A549 (cell line): ENCODE measurements around the gene CMTM5. TPM values are rescaled to one million over a fixed set of nuclear protein-coding genes. Genes with fewer than 3 reads are reported as not detected.

Experiments used
- ATAC-seq, 2 experiments: fragments of 200-7000 bp in 1 of 2; fragments of >200 bp in 1 of 2; cut with Nextera tagmentation in 1 of 2; cut with Tn5 transposase in 1 of 2; 3 replicates each; pipeline versions ENCODE4 v1.8.0 to v1.9.1; 2018 to 2020; ENCODE audit warnings: mild to moderate bottlenecking in 1 of 2, moderate library complexity in 1 of 2
- CTCF ChIA-PET: fragments of 300-600 bp; sonication (Branson Sonifier 250); formaldehyde crosslinking; extraction: SDS; loops from one replicate; lab custom pipeline; 2021; ENCODE audit warnings: antibody characterized with exemption, inconsistent platforms; lab: Yijun Ruan, JAX
- POLR2A ChIA-PET: fragments of 350-600 bp; formaldehyde crosslinking; extraction: SDS; loops from one replicate; lab custom pipeline; 2021; ENCODE audit warnings: antibody characterized with exemption, inconsistent platforms; lab: Yijun Ruan, JAX
- DNase-seq, 2 experiments: peaks; one replicate each; pipeline versions ENCODE4 v3.0.0 to v3.0.0-alpha.2; 2011 to 2016; ENCODE audit warnings: low read depth in 1 of 2, low spot score in 1 of 2
- FAIRE-seq: peaks from 2 replicates; lab custom pipeline; 2011; peaks lifted over from hg19 to GRCh38; lab: Jason Lieb, UNC
- H3K27ac ChIP-seq, 2 experiments: fragments of >200 bp; sonication (Bioruptor Twin); formaldehyde crosslinking; 3 replicates each; pipeline ENCODE4 v1.5.1; 2016 to 2017
- H3K4me1 ChIP-seq: fragments of >200 bp; sonication (Bioruptor Twin); formaldehyde crosslinking; 3 replicates; pipeline ENCODE4 v1.6.1; 2016
- H3K4me2 ChIP-seq: fragments of >200 bp; sonication (Bioruptor Twin); formaldehyde crosslinking; 3 replicates; pipeline ENCODE4 v1.6.1; 2016
- H3K4me3 ChIP-seq: fragments of >200 bp; sonication (Bioruptor Twin); formaldehyde crosslinking; 3 replicates; pipeline ENCODE4 v1.5.1; 2016
- H3K9me3 ChIP-seq: fragments of >200 bp; sonication (Bioruptor Twin); formaldehyde crosslinking; 3 replicates; pipeline ENCODE4 v1.6.1; 2016
- BHLHE40 ChIP-seq: IDR thresholded peaks from 2 replicates; pipeline ENCODE4 v1.6.1; 2012; ENCODE audit warnings: low read depth, low read length, inconsistent platforms
- CBX8 ChIP-seq: fragments of 200-600 bp; sonication (generic); IDR thresholded peaks from 2 replicates; pipeline ENCODE4 v1.6.1; 2016
- CEBPB ChIP-seq, 2 experiments: fragments of >200 bp in 1 of 2; sonication (Bioruptor Twin) in 1 of 2; formaldehyde crosslinking in 1 of 2; IDR thresholded peaks; 2 replicates each; pipeline ENCODE4 v1.6.1; 2012 to 2016
- EHMT2 ChIP-seq: fragments of 200-600 bp; sonication (generic); IDR thresholded peaks from 2 replicates; pipeline ENCODE4 v1.6.1; 2016; ENCODE audit warnings: antibody characterized with exemption, low read depth, mild to moderate bottlenecking, moderate library complexity
- EP300 ChIP-seq, 2 experiments: fragments of >200 bp; sonication (Bioruptor Twin); formaldehyde crosslinking; IDR thresholded peaks; 2 replicates in 1 of 2; 3 replicates in 1 of 2; pipeline ENCODE4 v1.6.1; 2016 to 2017
- HDAC2 ChIP-seq: fragments of 200-600 bp; sonication (generic); IDR thresholded peaks from 2 replicates; pipeline ENCODE4 v1.6.1; 2016
- HEYL ChIP-seq: fragments of 250-450 bp; sonication (Bioruptor Pico); IDR thresholded peaks from 2 replicates; pipeline ENCODE4 v1.8.0; 2021; ENCODE audit warnings: mild to moderate bottlenecking, moderate library complexity
- HOXB5 ChIP-seq: fragments of 250-450 bp; sonication (Bioruptor Pico); IDR thresholded peaks from 2 replicates; pipeline ENCODE4 v1.5.0; 2020; ENCODE audit warnings: mild to moderate bottlenecking, moderate library complexity
- KDM1A ChIP-seq: fragments of 200-600 bp; sonication (generic); IDR thresholded peaks from 2 replicates; pipeline ENCODE4 v1.6.1; 2016; ENCODE audit warnings: low read depth, mild to moderate bottlenecking
- NR3C1 ChIP-seq: fragments of >200 bp; sonication (Bioruptor Twin); formaldehyde crosslinking; IDR thresholded peaks from 3 replicates; pipeline ENCODE4 v1.6.1; 2017
- POLR2AphosphoS2 ChIP-seq: conservative IDR thresholded peaks from 2 replicates; pipeline ENCODE4 v1.6.1; 2012; ENCODE audit warnings: low read length, improper control_type of control experiment, inconsistent platforms
- RAD21 ChIP-seq, 2 experiments: fragments of >200 bp in 1 of 2; sonication (Bioruptor Twin) in 1 of 2; formaldehyde crosslinking in 1 of 2; IDR thresholded peaks in 1 of 2; conservative IDR thresholded peaks in 1 of 2; 2 replicates in 1 of 2; 3 replicates in 1 of 2; pipeline ENCODE4 v1.6.1; 2012 to 2018; ENCODE audit warnings: inconsistent platforms in 1 of 2
- RCOR1 ChIP-seq: fragments of 150-350 bp; IDR thresholded peaks from 2 replicates; pipeline ENCODE4 v1.6.1; 2014; ENCODE audit warnings: antibody characterized with exemption, low read length, low read depth
- RFX5 ChIP-seq: fragments of 450-650 bp; IDR thresholded peaks from 2 replicates; pipeline ENCODE4 v1.7.1; 2014; ENCODE audit warnings: antibody characterized with exemption, mild to moderate bottlenecking, moderate library complexity
- RNF2 ChIP-seq: fragments of 200-600 bp; sonication (generic); IDR thresholded peaks from 2 replicates; pipeline ENCODE4 v1.6.1; 2016; ENCODE audit warnings: low read depth, mild to moderate bottlenecking, antibody characterized with exemption, moderate library complexity, borderline replicate concordance
- ZC3H11A ChIP-seq: fragments of 450-650 bp; IDR thresholded peaks from 2 replicates; pipeline ENCODE4 v1.6.1; 2014; ENCODE audit warnings: antibody characterized with exemption, mild to moderate bottlenecking
- ZFP36 ChIP-seq: fragments of 450-650 bp; IDR thresholded peaks from 2 replicates; pipeline ENCODE4 v1.6.1; 2014; ENCODE audit warnings: borderline replicate concordance; ENCODE audit not compliant: partially characterized antibody
- ZNF302 ChIP-seq: fragments of 250-450 bp; sonication (Bioruptor Pico); IDR thresholded peaks from 2 replicates; pipeline ENCODE4 v1.9.0; 2021; ENCODE audit warnings: inconsistent platforms, mild to moderate bottlenecking, moderate library complexity
- WGBS: methylation state at CpG from one replicate; pipeline ENCODE4 v1.1.6; 2017; ENCODE audit errors: missing lambda C conversion rate; 5-methylcytosine and 5-hydroxymethylcytosine counted together
- polyA plus RNA-seq, 4 experiments: library from polyadenylated mRNA; depleted of rRNA in 3 of 4; stranded (reverse); fragments of >200 nt; fragmentation: RNase III in 1 of 4; extraction: RNeasy Plus Mini Kit Qiagen cat#74134 plus additional on column Dnase treatment in 1 of 4; gene quantifications; 2 replicates in 3 of 4; 3 replicates in 1 of 4; pipeline ENCODE4 v1.2.3, GENCODE V29; 2011 to 2017
- TF ChIP-seq, protein P1 (sequence below): fragments of >200 bp; sonication (Bioruptor Twin); formaldehyde crosslinking; IDR thresholded peaks from 3 replicates; pipeline ENCODE4 v1.5.1; 2016
- TF ChIP-seq, protein P2 (sequence below): IDR thresholded peaks from 2 replicates; pipeline ENCODE4 v1.6.1; 2012; ENCODE audit warnings: low read depth, borderline replicate concordance
- TF ChIP-seq, protein P3 (sequence below): fragments of 250-450 bp; sonication (Bioruptor Pico); IDR thresholded peaks from 2 replicates; pipeline ENCODE4 v1.5.0; 2020; ENCODE audit warnings: low read depth, mild to moderate bottlenecking, moderate library complexity

The CMTM5 gene
- polyA plus RNA-seq, 2 of the 4 experiments (the other 2 are of a cell fraction), result not detected

DNA sequence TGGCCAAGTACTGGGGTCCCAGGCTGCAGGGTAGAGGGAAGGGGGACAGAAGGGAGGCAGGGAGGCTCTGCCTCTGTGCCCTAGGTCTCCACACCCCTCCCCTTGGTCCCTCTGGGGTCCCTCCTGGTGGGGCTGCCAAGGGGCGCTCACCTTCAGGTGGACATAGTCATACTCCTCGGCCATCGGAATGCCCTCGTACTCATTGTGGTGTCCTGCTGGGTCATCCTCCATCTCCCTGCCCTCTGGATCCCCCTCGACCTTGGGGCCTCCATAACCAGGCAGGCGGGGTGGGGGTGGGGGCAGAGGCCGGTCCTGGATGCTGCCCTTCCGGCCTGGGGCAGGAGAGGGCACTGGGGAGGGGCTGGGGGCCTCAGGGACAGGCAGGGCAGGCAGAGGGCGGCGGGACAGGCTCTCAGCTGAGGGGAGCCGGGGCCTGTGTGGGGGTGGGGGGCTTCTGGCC lies 17.6 kb upstream of the CMTM5 start (continued):
- TF ChIP-seq, protein P1, sequence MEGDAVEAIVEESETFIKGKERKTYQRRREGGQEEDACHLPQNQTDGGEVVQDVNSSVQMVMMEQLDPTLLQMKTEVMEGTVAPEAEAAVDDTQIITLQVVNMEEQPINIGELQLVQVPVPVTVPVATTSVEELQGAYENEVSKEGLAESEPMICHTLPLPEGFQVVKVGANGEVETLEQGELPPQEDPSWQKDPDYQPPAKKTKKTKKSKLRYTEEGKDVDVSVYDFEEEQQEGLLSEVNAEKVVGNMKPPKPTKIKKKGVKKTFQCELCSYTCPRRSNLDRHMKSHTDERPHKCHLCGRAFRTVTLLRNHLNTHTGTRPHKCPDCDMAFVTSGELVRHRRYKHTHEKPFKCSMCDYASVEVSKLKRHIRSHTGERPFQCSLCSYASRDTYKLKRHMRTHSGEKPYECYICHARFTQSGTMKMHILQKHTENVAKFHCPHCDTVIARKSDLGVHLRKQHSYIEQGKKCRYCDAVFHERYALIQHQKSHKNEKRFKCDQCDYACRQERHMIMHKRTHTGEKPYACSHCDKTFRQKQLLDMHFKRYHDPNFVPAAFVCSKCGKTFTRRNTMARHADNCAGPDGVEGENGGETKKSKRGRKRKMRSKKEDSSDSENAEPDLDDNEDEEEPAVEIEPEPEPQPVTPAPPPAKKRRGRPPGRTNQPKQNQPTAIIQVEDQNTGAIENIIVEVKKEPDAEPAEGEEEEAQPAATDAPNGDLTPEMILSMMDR, result no peak
- TF ChIP-seq EHMT2 (no peak), EP300 (IDR thresholded peaks at IDR 0.05) (no peak), NR3C1 (no peak), ZNF302 (CRISPR knock-in tag) (no peak)

DNA sequence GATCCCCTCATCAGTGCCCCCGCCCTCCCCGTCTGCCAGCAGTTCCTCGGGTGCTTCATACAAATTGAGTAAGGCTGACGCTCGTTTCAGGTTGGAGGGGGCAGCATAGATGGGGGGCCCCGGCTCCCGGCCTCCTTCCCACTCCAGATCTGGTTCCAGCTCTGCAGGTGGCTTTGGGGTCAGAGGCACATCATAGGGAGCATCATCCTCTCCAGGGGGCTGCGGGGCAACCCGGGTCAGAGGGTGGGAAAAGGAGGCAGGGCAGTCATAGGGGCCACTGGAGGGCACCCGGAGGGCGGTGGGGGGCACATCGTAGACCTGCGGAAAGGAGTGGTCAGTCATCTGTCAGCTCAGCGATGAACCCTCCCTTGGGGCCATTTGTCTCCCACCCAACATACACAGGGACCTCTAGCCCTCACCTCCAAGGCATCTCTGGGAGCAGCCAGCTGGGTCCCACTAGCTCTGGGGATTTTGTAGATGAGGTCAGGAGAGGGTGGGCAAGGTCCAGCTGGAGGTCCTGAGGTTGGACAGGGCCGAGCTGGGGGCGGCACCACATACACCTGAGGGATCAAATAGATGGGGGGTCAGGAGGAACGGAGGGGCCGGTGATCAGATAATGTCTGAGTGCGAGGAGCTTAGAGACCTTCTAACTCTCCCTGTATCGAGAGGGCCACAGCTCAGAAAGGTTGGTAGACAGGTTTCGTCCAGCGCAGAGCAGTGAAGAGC lies 17.0 kb upstream of the CMTM5 start:
- ATAC-seq, result no peak; a peak in 1 of 6 replicates
- FAIRE-seq, result no peak

DNA sequence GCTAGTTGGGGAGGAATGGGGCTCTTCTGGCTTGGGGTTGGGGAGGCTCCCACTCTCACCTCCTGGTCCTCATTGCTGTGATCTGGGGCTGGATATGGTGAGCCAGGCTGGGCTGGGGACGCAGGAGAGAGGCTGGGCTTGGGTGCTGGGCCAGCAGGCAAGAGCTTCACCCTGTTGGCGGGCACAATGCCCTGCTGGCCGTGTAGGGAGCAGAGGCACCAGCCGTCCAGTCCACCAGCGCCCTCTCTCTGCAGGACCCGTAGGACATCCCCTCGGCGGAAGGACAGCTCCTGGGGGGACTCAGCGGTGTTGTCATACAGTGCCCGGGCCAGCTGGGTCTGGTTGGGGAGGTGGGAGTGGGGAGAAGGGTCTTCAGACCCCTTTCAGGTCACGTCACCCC lies 16.4 kb upstream of the CMTM5 start:
- CTCF ChIA-PET, result interaction anchor here (0.6 to 9.6 kb wide), 10 partner anchors 10 to 126 kb away, joined by 3 to 80 read pairs (median 4); partner anchors contain the start of gene CMTM5

More for the DNA sequence above, 17.0 kb upstream of the CMTM5 start:
- no peak overlapping the region for H3K27ac ChIP-seq
- no peaks in the 10 kb centered on the region for H3K4me1 ChIP-seq
- H3K4me2 ChIP-seq, result no peak overlapping the region
- POLR2A ChIA-PET, result no interaction called here
- WGBS, result 48% methylated on average over 20 of the region's 22 CpGs
- CTCF ChIA-PET, result interaction anchor here (0.6 to 9.6 kb wide), 10 partner anchors 10 to 127 kb away, joined by 3 to 80 read pairs (median 4); partner anchors contain the start of gene CMTM5
- H3K9me3 ChIP-seq, result no peaks in the 10 kb centered on the region
- no peak overlapping the region for H3K4me3 ChIP-seq
- no peak for DNase-seq
- no peak for TF ChIP-seq HOXB5 (CRISPR knock-in tag)
- no peak for TF ChIP-seq RNF2

More for the DNA sequence above, 16.4 kb upstream of the CMTM5 start:
- 63% methylated on average over 1 of the region's 11 CpGs for WGBS
- TF ChIP-seq ZC3H11A, result no peak
- TF ChIP-seq BHLHE40, result no peak
- no peak for TF ChIP-seq HDAC2
- TF ChIP-seq RCOR1, result no peak
- TF ChIP-seq KDM1A, result no peak
- TF ChIP-seq ZFP36, result no peak
- TF ChIP-seq CEBPB (IDR thresholded peaks at IDR 0.05), result no peak
- no peak for TF ChIP-seq HEYL (CRISPR knock-in tag)
- no peak for TF ChIP-seq RFX5
- peak in 1 of 2 experiments; percentile 27; a peak in 1 of 5 replicates for TF ChIP-seq RAD21 (conservative IDR thresholded peaks at IDR 0.05 in 1 of 2, IDR thresholded peaks at IDR 0.05 in 1 of 2)
- no peak for TF ChIP-seq EP300 (IDR thresholded peaks at IDR 0.05)
- TF ChIP-seq, protein P2, sequence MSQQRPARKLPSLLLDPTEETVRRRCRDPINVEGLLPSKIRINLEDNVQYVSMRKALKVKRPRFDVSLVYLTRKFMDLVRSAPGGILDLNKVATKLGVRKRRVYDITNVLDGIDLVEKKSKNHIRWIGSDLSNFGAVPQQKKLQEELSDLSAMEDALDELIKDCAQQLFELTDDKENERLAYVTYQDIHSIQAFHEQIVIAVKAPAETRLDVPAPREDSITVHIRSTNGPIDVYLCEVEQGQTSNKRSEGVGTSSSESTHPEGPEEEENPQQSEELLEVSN, result no peak
- no peak for TF ChIP-seq POLR2AphosphoS2
- TF ChIP-seq, protein P3, sequence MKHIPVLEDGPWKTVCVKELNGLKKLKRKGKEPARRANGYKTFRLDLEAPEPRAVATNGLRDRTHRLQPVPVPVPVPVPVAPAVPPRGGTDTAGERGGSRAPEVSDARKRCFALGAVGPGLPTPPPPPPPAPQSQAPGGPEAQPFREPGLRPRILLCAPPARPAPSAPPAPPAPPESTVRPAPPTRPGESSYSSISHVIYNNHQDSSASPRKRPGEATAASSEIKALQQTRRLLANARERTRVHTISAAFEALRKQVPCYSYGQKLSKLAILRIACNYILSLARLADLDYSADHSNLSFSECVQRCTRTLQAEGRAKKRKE (CRISPR knock-in tag), result no peak
- TF ChIP-seq, protein P1, result peak; percentile 11; the same call in 1 of the 3 replicates
- TF ChIP-seq CBX8, result no peak
- DNase-seq (peak; percentile 35 to 57), FAIRE-seq (no peak), ATAC-seq (peak; percentile 39 to 82; a peak in 4 of 6 replicates)
- Histone ChIP-seq H3K4me2 (no peak overlapping the region), H3K4me3 (no peak overlapping the region), H3K4me1 (no peaks in the 10 kb centered on the region), H3K9me3 (no peaks in the 10 kb centered on the region), H3K27ac (no peak overlapping the region)
- POLR2A ChIA-PET, result no interaction called here
